GM18951 (cell line): ENCODE measurements around the gene ORM1.

Source experiments
- POLR2A ChIP-seq: IDR thresholded peaks from 4 replicates; pipeline ENCODE4 v1.6.1; 2011; ENCODE audit warnings: mild to moderate bottlenecking; ENCODE audit not compliant: insufficient read length, insufficient read depth; ENCODE audit errors: extremely low read depth
- in situ Hi-C: fragments of 300-500 bp; cut with MboI; formaldehyde crosslinking; loops from one replicate; pipeline ENCODE4 v1.12.0; 2022; ENCODE audit warnings: low sequenced_read_pairs, mixed read lengths, inconsistent platforms; ENCODE audit not compliant: unreplicated experiment

The ORM1 gene

DNA sequence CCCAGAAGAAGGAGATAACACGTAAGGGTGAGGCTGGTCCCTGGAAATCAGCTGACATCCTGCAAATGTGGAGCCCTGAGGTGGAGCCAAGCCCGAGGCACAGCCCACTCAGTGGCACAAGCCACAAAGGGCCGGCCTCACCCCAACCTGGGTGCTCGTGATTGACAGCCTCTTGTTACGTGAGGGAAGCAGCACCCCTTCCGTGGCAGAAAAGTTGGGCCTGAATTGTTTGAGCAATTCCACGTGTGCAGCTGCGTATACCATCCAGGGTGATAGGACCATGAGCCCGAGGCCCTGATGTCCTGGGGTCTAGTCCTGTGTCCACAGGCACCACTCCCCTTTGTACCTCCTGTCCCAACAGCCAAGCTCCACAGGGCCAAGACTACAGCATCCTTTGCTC lies 11.6 kb downstream of the ORM1 start:
- in situ Hi-C loops = no loop called here
- no peak for TF ChIP-seq POLR2A

DNA sequence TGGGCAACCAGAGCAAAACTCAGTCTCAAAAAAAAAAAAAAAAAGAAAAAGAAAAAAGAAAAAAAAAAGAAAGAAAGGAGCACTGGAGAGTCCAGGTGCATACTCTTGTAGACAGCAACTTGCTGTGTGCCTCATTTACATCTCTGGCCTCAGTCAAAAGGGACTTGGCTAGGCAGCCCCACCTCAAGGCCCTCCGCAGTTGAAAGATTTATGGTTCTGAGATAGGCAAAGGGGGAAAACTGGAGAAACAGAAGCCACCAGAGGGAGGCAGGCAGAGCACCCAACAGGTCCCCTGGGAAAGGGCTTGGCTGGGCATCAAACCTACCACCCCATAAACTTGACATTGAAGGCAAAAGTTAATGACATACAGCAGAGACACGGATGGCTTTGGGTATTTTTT lies 12.8 kb downstream of the ORM1 start:
- in situ Hi-C loops = no loop called here
- TF ChIP-seq POLR2A = no peak

GRCh38 chr9:114336157-114336556 lies 13.3 kb downstream of the ORM1 start:
- no peak for TF ChIP-seq POLR2A
- in situ Hi-C loops = no loop called here

GRCh38 chr9:114336699-114337395 lies 13.9 kb downstream of the ORM1 start:
- in situ Hi-C loops = no loop called here
- no peak for TF ChIP-seq POLR2A

- TF ChIP-seq POLR2A = no peak
- in situ Hi-C loops = no loop called here
These were observed 15.3 kb downstream of the ORM1 start for GRCh38 chr9:114338187-114338586.

- in situ Hi-C loops = no loop called here
These were observed 16.4 kb downstream of the ORM1 start for GRCh38 chr9:114339130-114339908.

DNA sequence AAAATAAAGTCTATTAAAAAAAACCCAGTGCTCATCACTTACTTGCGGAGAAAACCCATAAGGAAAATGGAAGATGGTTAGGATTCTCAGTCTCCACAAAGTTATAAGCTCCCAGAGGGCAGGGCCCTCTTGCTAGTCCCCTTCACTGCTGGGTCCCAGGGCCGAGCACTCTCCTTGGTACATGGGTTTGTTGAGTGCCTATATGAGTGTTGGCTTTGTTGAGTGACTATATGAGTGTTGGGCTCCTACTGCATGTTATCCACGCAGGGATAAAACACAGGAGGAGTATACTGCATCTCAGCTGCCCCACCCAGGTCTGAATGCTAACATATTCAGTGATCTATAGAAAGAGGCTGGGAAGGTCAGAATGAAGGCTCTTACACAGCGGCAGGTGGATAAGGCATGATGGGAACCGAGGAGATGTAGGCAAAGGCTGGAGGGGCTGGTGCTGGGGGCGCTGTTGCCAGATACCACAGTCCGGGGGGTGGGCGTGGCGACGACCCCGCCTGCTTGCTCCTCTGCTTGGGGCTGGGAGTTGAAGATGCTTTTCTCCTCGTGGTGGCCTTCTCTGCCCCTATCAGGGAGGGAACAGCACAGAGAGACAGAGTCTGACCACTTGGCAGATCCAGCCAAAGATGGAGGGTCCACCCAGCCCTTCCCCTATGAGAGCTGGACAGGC lies 18.4 kb downstream of the ORM1 start:
- in situ Hi-C loops = no loop called here
- TF ChIP-seq POLR2A = no peak

More at GRCh38 chr9:114339130-114339908, 16.4 kb downstream of the ORM1 start:
- TF ChIP-seq POLR2A = no peak

DNA sequence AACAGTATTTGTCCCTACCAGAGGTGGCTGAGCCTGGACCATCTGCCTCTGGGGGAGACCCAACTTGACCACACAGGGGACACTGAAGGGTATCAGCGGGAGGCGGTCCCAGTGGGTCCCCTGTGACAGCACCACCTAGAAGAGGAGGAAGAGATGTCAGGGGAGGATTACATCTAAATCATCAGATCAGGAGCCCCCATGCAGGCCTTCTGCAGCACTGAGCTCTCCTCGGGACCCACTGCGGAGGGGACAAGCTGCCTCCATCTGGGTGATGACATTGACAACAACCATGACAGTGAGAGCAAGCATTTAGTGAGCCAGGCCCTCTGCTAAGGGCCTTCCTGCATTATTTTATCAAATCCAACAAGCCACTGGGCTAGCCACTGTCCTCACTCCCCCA lies 19.1 kb downstream of the ORM1 start:
- no peak for TF ChIP-seq POLR2A
- in situ Hi-C loops = no loop called here

DNA sequence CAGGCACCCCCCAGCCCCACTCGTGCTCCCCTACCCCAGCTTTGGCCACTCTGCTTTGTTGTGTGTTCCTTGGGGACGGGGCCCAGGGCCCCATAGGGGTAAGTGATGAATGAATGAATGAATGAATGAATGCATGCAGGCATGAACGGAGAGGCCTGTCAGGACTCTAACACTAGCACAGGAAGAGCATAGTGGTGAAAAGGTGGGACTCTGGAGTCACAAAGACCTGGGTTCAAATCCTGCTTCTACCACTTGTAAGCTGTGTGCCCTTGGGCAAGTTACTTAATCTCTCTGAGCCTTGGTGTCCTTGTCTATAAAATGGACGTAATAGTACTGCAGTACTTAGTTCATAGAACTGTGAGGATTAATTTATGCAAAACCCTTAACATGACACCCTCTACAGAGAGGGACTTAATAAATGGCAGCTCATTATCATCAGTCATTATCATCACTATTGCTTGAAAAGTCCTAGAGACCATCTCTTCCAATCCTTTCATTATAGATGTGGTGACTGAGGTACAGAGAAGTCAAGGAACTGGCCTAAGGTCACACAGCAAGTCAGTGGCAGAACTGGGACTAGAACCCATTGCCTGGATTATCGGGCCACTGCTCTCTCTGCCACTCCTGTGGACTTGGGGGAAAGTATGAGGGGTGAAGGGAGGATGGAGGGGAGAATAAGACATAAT lies 20.0 kb downstream of the ORM1 start:
- in situ Hi-C loops = no loop called here

GRCh38 chr9:114343471-114344187 lies 20.7 kb downstream of the ORM1 start:
- in situ Hi-C loops = no loop called here
- TF ChIP-seq POLR2A = no peak

More for the DNA sequence above, 20.0 kb downstream of the ORM1 start:
- TF ChIP-seq POLR2A = no peak

DNA sequence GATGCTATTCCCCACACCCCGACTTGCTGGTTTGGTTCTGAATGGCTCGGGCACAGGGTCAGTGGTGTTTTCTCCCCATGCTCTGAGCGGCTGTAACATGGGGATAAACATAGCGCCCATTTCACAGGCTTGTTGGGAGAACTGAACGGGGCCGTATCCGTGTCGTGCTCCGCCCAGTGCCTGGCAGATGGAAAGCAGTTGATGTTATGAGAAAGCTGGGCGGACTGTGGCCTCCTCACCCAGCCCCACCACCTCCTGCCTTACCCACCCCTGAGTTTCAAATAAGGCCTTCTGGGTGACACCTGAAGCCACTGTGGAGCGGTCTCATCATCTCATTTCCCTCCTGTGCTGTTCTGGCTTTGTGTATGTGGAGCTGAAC lies 21.3 kb downstream of the ORM1 start:
- in situ Hi-C loops = no loop called here
- TF ChIP-seq POLR2A = no peak

DNA sequence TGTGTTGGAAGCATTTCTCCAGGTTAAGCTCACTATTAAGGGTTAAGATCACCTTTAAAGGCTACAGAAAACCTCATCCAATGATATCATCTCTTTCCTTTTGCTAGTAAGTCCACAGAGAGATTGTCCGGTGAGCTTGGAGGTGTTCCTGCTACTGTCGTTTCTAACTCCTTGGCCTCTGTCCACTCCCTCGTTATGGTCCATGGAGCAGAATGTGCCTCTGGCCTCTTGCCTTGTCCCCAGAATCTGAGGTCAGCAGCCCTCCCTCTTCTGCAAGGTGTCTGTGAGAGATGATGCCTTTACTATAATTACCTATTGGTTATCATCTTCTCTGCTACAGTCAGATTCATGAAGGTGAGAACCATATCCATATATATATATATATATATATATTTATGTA lies 21.8 kb downstream of the ORM1 start:
- in situ Hi-C loops = no loop called here
- no peak for TF ChIP-seq POLR2A
